K562 (cell line): ENCODE data around the gene TPM4. TPM values are rescaled to one million over a fixed set of nuclear protein-coding genes. Genes with fewer than 3 reads are reported as not detected.

Experiments used
- ATAC-seq: fragments of 200-7000 bp; cut with Tn5 transposase; 3 replicates; pipeline ENCODE4 v1.9.1; 2020; ENCODE audit warnings: moderate library complexity
- BruUV-seq: library from RNA; stranded (reverse); fragments of 400-500 nt; replicated peaks from 2 replicates; lab custom pipeline; 2021; lab: Mats Ljungman, UMichigan
- CTCF ChIA-PET: fragments of 300-600 bp; formaldehyde crosslinking; extraction: SDS; loops from one replicate; lab custom pipeline; 2021; ENCODE audit warnings: low intra/inter-chr PET ratio; lab: Yijun Ruan, JAX
- POLR2A ChIA-PET: fragments of 300-600, 350-650 bp; sonication (Branson Sonifier 250); formaldehyde crosslinking; extraction: SDS; loops from one replicate; lab custom pipeline; 2021; ENCODE audit warnings: antibody characterized with exemption, inconsistent platforms; lab: Yijun Ruan, JAX
- DNase-seq, 4 experiments: peaks; one replicate each; pipeline versions ENCODE4 v3.0.0 to v3.0.0-alpha.2; 2011 to 2018; ENCODE audit warnings: low spot score in 3 of 4, mixed read lengths in 3 of 4; ENCODE audit errors: extremely low read depth in 1 of 4
- FAIRE-seq: peaks from 2 replicates; lab custom pipeline; 2011; peaks lifted over from hg19 to GRCh38; lab: Jason Lieb, UNC
- H2AFZ ChIP-seq: 2 replicates; pipeline ENCODE4 v1.6.0; 2011; ENCODE audit warnings: low read depth, low read length, control low read depth, inconsistent platforms
- H3K27ac ChIP-seq: fragments of 200-600 bp; 3 replicates; pipeline ENCODE4 v1.8.0; 2011; ENCODE audit warnings: low read depth, mild to moderate bottlenecking, control low read depth, inconsistent platforms, low read length, moderate library complexity, mixed read lengths; ENCODE audit errors: extremely low read depth
- H3K27me3 ChIP-seq, 2 experiments: fragments of 300-600 bp in 1 of 2; 2 replicates in 1 of 2; 3 replicates in 1 of 2; pipeline versions ENCODE4 v1.6.0 to v1.8.0; 2011; ENCODE audit warnings: inconsistent platforms in 2 of 2, low read length in 2 of 2, mild to moderate bottlenecking in 1 of 2, mixed read lengths in 1 of 2, moderate library complexity in 1 of 2; ENCODE audit not compliant: control insufficient read depth in 2 of 2, insufficient read depth in 2 of 2
- H3K36me3 ChIP-seq: fragments of 300-600 bp; 3 replicates; pipeline ENCODE4 v1.8.0; 2011; ENCODE audit warnings: mild to moderate bottlenecking, low read length, inconsistent platforms; ENCODE audit not compliant: control insufficient read depth, insufficient read depth
- H3K4me1 ChIP-seq, 2 experiments: fragments of 200-600 bp in 1 of 2; replicated peaks in 1 of 2; 2 replicates in 1 of 2; 3 replicates in 1 of 2; pipeline versions ENCODE4 v1.5.1 to v1.8.0; 2011; ENCODE audit warnings: inconsistent platforms in 2 of 2, low read length in 2 of 2, mild to moderate bottlenecking in 1 of 2, mixed read lengths in 1 of 2, moderate library complexity in 1 of 2; ENCODE audit not compliant: control insufficient read depth in 2 of 2, insufficient read depth in 2 of 2
- H3K4me2 ChIP-seq: 2 replicates; pipeline ENCODE4 v1.6.1; 2011; ENCODE audit warnings: low read length, control low read depth, inconsistent platforms, mixed read lengths; ENCODE audit not compliant: insufficient read depth
- H3K4me3 ChIP-seq: fragments of 200-600 bp; sonication (generic), shearing (Covaris generic); 2 replicates; pipeline ENCODE4 v1.5.1; 2016; ENCODE audit warnings: control low read depth, inconsistent platforms
- H3K79me2 ChIP-seq: fragments of 200-600 bp; 3 replicates; pipeline ENCODE4 v1.8.0; 2011; ENCODE audit warnings: low read length, inconsistent platforms; ENCODE audit not compliant: control insufficient read depth, insufficient read depth
- H3K9ac ChIP-seq, 2 experiments: 2 replicates each; pipeline versions ENCODE4 v1.6.0 to v1.6.1; 2011; ENCODE audit warnings: low read depth in 2 of 2, low read length in 2 of 2, control low read depth in 1 of 2, inconsistent platforms in 1 of 2, mild to moderate bottlenecking in 1 of 2, mixed read lengths in 1 of 2; ENCODE audit not compliant: insufficient read depth in 1 of 2
- H3K9me1 ChIP-seq: one replicate; pipeline ENCODE4 v1.6.0; 2011; ENCODE audit warnings: inconsistent platforms, mild to moderate bottlenecking, low read length, moderate library complexity; ENCODE audit not compliant: control insufficient read depth, insufficient read depth
- H3K9me3 ChIP-seq: replicated peaks from 2 replicates; pipeline ENCODE4 v1.5.1; 2011; ENCODE audit warnings: low read depth, low read length, inconsistent platforms; ENCODE audit not compliant: control insufficient read depth, insufficient read depth
- H4K20me1 ChIP-seq: replicated peaks from 2 replicates; pipeline ENCODE4 v1.6.1; 2011; ENCODE audit warnings: low read length, inconsistent platforms, mixed read lengths; ENCODE audit not compliant: control insufficient read depth, insufficient read depth
- PHTF2 ChIP-seq: fragments of 250-450 bp; sonication (Bioruptor Pico); IDR thresholded peaks from 2 replicates; pipeline ENCODE4 v1.5.0; 2021; ENCODE audit warnings: mild to moderate bottlenecking
- TFAM ChIP-seq: fragments of 250-450 bp; sonication (Bioruptor Pico); conservative IDR thresholded peaks from 2 replicates; pipeline ENCODE4 v1.5.0; 2021; ENCODE audit warnings: mild to moderate bottlenecking, moderate library complexity
- ZNF23 ChIP-seq: fragments of 250-450 bp; sonication (Bioruptor Pico); IDR thresholded peaks from 2 replicates; pipeline ENCODE4 v1.4.0; 2020; ENCODE audit warnings: mild to moderate bottlenecking
- WGBS: fragments of 100-300 bp; shearing (Covaris generic); methylation state at CpG from one replicate; pipeline ENCODE4 v1.1.6; 2016; ENCODE audit warnings: low coverage, mixed read lengths; ENCODE audit not compliant: insufficient coverage; ENCODE audit errors: missing lambda C conversion rate; 5-methylcytosine and 5-hydroxymethylcytosine counted together
- in situ Hi-C: fragments of 300-500 bp; cut with MboI; formaldehyde crosslinking; loops from 4 replicates; pipeline ENCODE4 v1.15.0; 2018; ENCODE audit warnings: inconsistent platforms, mixed read lengths
- intact Hi-C: fragments of 100-400 bp; cut with micrococcal nuclease; formaldehyde crosslinking; loops from 2 replicates; pipeline ENCODE4 v1.14.2; 2022
- polyA plus RNA-seq, 8 experiments: library from polyadenylated mRNA; depleted of rRNA in 4 of 8; stranded (reverse) in 5 of 8; unstranded in 3 of 8; fragments of >200 nt; fragmentation: Nextera tagmentation in 2 of 8; fragmentation: Illumina TruSeq in 1 of 8; extraction: Ambion mirVana in 2 of 8; extraction: Trizol in 1 of 8; gene quantifications; 2 replicates each; pipeline versions ENCODE4 v1.2.1 to v1.2.3, GENCODE V29; 2011 to 2014; ENCODE audit warnings: inconsistent platforms in 1 of 8, missing spikeins in 1 of 8
- total RNA-seq, 7 experiments: library from RNA; depleted of rRNA in 6 of 7; stranded (reverse); fragments of >200 nt in 6 of 7; fragmentation: Illumina TruSeq in 2 of 7; extraction: Trizol in 2 of 7; gene quantifications; 2 replicates each; pipeline versions ENCODE4 v1.2.1 to v1.2.3, GENCODE V29; 2011 to 2021; ENCODE audit warnings: low replicate concordance in 1 of 7
- TF ChIP-seq, protein P1 (sequence below): fragments of 200-800 bp; sonication (Bioruptor generic); IDR thresholded peaks from 2 replicates; pipeline ENCODE4 v1.6.1; 2016; ENCODE audit warnings: missing genetic modification characterization, missing compliant biosample characterization
- TF ChIP-seq, protein P2 (sequence below): sonication (generic); IDR thresholded peaks from 2 replicates; pipeline ENCODE4 v1.6.1; 2016

The TPM4 gene
- total and polyA plus RNA-seq, 9 of the 15 experiments (the other 6 are each of a cell fraction or from before 2014, with no cell fraction given): 28.1 to 111 (median 77.4) TPM

DNA sequence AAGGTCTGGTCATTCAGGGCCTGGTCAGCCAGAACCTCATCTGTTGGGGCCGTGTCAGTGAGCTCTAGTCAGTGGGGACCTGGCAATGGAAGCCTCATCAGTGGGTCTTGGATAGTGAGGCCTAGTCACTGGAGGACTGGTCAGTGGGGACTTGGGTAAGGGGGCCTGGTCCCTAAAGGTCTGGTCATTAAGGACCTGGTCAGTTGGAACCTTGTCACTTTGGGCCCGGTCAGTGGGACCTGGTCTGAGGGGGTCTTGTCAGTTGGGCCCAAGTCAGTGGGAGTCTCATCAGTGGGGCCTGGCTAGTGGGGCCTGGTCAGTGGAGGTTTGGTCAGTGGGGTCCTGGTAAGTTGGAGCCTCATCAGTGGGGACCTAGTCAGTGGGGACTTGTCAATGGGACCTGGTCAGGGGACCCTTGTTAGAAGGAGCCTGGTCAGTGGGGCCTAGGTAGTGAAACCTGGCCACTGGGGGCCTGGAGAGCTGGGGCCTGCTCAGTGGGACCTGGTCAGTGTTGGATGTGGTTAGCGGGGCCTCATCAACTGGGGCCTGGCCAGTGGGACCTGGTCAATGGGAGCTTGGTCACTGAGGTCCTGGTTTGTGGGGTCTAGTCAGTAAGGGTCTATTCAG lies 43.7 kb upstream of the TPM4 start (continued):
- TF ChIP-seq, protein P1, sequence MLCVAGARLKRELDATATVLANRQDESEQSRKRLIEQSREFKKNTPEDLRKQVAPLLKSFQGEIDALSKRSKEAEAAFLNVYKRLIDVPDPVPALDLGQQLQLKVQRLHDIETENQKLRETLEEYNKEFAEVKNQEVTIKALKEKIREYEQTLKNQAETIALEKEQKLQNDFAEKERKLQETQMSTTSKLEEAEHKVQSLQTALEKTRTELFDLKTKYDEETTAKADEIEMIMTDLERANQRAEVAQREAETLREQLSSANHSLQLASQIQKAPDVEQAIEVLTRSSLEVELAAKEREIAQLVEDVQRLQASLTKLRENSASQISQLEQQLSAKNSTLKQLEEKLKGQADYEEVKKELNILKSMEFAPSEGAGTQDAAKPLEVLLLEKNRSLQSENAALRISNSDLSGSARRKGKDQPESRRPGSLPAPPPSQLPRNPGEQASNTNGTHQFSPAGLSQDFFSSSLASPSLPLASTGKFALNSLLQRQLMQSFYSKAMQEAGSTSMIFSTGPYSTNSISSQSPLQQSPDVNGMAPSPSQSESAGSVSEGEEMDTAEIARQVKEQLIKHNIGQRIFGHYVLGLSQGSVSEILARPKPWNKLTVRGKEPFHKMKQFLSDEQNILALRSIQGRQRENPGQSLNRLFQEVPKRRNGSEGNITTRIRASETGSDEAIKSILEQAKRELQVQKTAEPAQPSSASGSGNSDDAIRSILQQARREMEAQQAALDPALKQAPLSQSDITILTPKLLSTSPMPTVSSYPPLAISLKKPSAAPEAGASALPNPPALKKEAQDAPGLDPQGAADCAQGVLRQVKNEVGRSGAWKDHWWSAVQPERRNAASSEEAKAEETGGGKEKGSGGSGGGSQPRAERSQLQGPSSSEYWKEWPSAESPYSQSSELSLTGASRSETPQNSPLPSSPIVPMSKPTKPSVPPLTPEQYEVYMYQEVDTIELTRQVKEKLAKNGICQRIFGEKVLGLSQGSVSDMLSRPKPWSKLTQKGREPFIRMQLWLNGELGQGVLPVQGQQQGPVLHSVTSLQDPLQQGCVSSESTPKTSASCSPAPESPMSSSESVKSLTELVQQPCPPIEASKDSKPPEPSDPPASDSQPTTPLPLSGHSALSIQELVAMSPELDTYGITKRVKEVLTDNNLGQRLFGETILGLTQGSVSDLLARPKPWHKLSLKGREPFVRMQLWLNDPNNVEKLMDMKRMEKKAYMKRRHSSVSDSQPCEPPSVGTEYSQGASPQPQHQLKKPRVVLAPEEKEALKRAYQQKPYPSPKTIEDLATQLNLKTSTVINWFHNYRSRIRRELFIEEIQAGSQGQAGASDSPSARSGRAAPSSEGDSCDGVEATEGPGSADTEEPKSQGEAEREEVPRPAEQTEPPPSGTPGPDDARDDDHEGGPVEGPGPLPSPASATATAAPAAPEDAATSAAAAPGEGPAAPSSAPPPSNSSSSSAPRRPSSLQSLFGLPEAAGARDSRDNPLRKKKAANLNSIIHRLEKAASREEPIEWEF: no peak
- TF ChIP-seq TFAM (CRISPR knock-in tag) (no peak), PHTF2 (CRISPR knock-in tag) (no peak)

DNA sequence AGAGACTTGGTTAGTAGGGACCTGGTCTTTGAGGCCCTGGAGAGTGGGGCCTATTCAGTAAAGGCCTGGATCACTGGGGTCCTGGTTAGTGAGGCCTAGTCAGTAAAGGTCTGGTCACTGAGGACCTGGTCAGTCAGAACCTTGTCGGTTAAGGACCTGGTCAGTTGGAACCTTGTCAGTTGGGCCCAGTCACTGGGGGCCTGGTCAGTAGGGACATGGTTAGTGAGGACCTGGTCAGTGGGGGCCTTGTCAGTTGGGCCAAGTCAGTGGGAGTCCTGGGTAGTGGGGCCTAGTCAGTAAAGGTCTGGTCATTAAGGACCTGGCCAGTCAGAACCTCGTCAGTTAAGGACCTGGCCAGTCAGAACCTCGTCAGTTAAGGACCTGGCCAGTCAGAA lies 43.2 kb upstream of the TPM4 start:
- ATAC-seq (no peak), FAIRE-seq (no peak), DNase-seq (no peak)
- Histone ChIP-seq H3K4me1 (peaks cover 0 to 6% of the 10 kb centered on the region in 2 experiments; a peak in 1 of 5 replicates), H2AFZ (no peak overlapping the region), H3K9ac (no peak overlapping the region), H3K27ac (no peak overlapping the region), H3K79me2 (no peaks in the 10 kb centered on the region), H3K36me3 (no peaks in the 10 kb centered on the region), H3K4me3 (no peak overlapping the region), H3K9me3 (no peaks in the 10 kb centered on the region), H4K20me1 (no peaks in the 10 kb centered on the region; the same call in 1 of the 2 replicates), H3K4me2 (no peak overlapping the region), H3K27me3 (peaks cover 6 to 31% of the 10 kb centered on the region in 2 experiments; a peak in 3 of 5 replicates), H3K9me1 (no peaks in the 10 kb centered on the region)
- no peak for TF ChIP-seq ZNF23 (CRISPR knock-in tag)
- TF ChIP-seq, protein P2, sequence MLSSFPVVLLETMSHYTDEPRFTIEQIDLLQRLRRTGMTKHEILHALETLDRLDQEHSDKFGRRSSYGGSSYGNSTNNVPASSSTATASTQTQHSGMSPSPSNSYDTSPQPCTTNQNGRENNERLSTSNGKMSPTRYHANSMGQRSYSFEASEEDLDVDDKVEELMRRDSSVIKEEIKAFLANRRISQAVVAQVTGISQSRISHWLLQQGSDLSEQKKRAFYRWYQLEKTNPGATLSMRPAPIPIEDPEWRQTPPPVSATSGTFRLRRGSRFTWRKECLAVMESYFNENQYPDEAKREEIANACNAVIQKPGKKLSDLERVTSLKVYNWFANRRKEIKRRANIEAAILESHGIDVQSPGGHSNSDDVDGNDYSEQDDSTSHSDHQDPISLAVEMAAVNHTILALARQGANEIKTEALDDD: peak; percentile 33; the same call in 1 of the 2 replicates
- WGBS: 28% methylated on average over 3 of the region's 3 CpGs
- POLR2A ChIA-PET: no interaction called here
- in situ Hi-C loops: no loop called here
- intact Hi-C loops: no loop called here
- BruUV-seq: no TSS peak
- CTCF ChIA-PET: no interaction called here
